ENCODE measurements around the gene ITIH1.

Gene ITIH1

DNA sequence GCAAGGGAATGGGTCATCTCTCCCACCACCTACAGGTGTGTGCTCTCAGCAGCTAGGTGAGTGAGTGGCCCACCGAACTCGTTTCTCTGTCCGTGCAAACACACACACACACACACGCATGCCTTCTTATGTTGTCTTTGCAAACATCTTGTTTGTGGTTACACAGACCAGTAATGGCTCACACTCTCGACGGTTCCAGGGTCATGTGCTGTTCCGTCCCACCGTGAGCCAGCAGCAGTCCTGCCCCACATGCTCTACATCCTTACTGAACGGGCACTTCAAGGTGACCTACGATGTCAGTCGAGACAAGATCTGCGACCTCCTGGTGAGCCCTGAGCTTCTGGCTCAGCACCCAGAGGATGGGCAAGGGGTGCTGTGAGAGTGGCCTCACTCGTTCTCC lies 4.3 kb downstream of the ITIH1 start:
- no peak for DNase-seq (ENCODE audit: insufficient read length, low spot score)
- no peak for FAIRE-seq
- TF ChIP-seq SPI1 (IDR thresholded peaks at IDR 0.05; ENCODE audit: low read depth, low read length) (no peak), POU2F2 (IDR thresholded peaks at IDR 0.05; ENCODE audit: low read depth, low read length) (no peak), POLR2A (IDR thresholded peaks at IDR 0.05; ENCODE audit: low read depth, low read length) (no peak), POLR2AphosphoS5 (IDR thresholded peaks at IDR 0.05; ENCODE audit: low read depth, low read length) (no peak), TAF1 (IDR thresholded peaks at IDR 0.05; ENCODE audit: low read depth, low read length) (no peak), PAX5 (IDR thresholded peaks at IDR 0.05; ENCODE audit: insufficient read depth, low read length, severe bottlenecking) (no peak)

DNA sequence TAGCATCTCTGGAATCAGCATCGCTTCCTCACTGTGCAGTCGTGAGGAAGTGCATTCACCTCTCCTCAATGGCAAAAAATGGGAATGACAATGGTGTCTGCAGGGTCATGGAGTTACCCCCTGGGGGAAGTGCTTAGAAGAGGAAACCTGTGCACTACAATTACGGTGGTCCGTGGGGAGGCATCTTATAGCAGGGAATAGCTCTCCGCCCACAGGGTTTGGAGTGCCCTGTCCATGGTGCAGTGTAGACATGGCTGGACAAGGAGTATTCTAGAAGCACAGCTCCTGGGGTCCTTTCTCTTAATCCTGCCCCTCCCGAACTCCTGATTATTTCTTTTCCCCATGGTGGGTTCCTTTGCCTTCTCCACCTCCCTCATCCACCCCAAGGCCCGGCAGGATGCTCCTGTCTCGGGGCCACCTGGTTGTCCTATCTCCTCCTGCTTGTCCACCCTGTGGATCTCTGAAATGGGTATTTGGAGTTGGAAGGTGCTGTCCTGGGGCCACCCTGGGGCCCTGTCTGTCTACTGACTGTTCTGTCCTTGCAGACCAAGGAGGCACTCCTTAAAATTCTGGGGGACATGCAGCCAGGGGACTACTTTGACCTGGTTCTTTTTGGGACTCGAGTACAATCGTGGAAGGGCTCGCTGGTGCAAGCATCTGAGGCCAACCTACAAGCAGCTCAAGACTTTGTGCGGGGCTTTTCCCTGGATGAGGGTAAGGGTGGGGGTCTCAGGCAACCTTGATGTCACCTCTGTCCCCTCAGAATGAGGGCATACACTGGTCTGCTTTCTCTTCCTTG lies 5.2 kb downstream of the ITIH1 start:
- FAIRE-seq, result no peak
- no peak for TF ChIP-seq POLR2AphosphoS5 (IDR thresholded peaks at IDR 0.05; ENCODE audit: low read depth, low read length)
- no peak for TF ChIP-seq POLR2A (IDR thresholded peaks at IDR 0.05; ENCODE audit: low read depth, low read length)
- no peak for TF ChIP-seq POU2F2 (IDR thresholded peaks at IDR 0.05; ENCODE audit: low read depth, low read length)
- TF ChIP-seq SPI1 (IDR thresholded peaks at IDR 0.05; ENCODE audit: low read depth, low read length), result no peak
- no peak for TF ChIP-seq PAX5 (IDR thresholded peaks at IDR 0.05; ENCODE audit: insufficient read depth, low read length, severe bottlenecking)
- no peak for TF ChIP-seq TAF1 (IDR thresholded peaks at IDR 0.05; ENCODE audit: low read depth, low read length)
- no peak for DNase-seq (ENCODE audit: insufficient read length, low spot score)

GRCh38 chr3:52783211-52783555 lies 5.8 kb downstream of the ITIH1 start:
- no peak for TF ChIP-seq TAF1 (IDR thresholded peaks at IDR 0.05; ENCODE audit: low read depth, low read length)
- no peak for TF ChIP-seq POLR2AphosphoS5 (IDR thresholded peaks at IDR 0.05; ENCODE audit: low read depth, low read length)
- TF ChIP-seq SPI1 (IDR thresholded peaks at IDR 0.05; ENCODE audit: low read depth, low read length), result no peak
- TF ChIP-seq PAX5 (IDR thresholded peaks at IDR 0.05; ENCODE audit: insufficient read depth, low read length, severe bottlenecking), result no peak
- no peak for TF ChIP-seq POU2F2 (IDR thresholded peaks at IDR 0.05; ENCODE audit: low read depth, low read length)
- no peak for TF ChIP-seq POLR2A (IDR thresholded peaks at IDR 0.05; ENCODE audit: low read depth, low read length)
- FAIRE-seq (no peak), DNase-seq (ENCODE audit: insufficient read length, low spot score) (no peak)

GRCh38 chr3:52784021-52784621 lies 6.7 kb downstream of the ITIH1 start:
- TF ChIP-seq POU2F2 (IDR thresholded peaks at IDR 0.05; ENCODE audit: low read depth, low read length), result no peak
- TF ChIP-seq SPI1 (IDR thresholded peaks at IDR 0.05; ENCODE audit: low read depth, low read length), result no peak
- no peak for TF ChIP-seq POLR2A (IDR thresholded peaks at IDR 0.05; ENCODE audit: low read depth, low read length)
- no peak for TF ChIP-seq PAX5 (IDR thresholded peaks at IDR 0.05; ENCODE audit: insufficient read depth, low read length, severe bottlenecking)
- no peak for TF ChIP-seq TAF1 (IDR thresholded peaks at IDR 0.05; ENCODE audit: low read depth, low read length)
- no peak for TF ChIP-seq POLR2AphosphoS5 (IDR thresholded peaks at IDR 0.05; ENCODE audit: low read depth, low read length)
- FAIRE-seq (no peak), DNase-seq (ENCODE audit: insufficient read length, low spot score) (no peak)

DNA sequence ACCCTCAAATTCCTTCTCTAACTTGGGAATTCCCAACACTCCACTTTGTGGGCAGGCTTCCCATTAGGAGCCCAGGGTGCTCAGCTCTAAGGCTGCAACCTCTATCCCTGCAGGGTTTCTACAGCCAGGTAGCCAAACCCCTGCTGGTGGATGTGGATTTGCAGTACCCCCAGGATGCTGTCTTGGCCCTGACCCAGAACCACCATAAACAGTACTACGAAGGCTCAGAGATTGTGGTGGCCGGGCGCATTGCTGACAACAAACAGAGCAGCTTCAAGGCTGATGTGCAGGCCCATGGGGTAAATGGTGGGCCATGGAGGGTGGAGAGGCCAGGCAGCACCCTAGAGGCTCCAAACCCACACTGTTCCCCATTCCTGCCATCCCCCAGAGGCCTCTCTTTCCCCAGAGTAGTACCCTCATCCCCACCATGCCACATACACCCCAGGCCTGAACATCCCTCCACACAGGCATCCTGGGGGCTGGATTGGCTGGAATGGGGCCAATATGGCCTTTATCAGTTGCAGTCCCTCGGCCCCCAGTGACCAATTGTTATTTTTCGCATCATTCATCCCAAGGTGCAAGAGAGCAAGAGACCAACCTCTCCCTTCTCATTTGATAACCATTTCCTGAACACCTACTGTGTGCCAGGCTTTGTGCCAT lies 7.7 kb downstream of the ITIH1 start:
- TF ChIP-seq POLR2A (IDR thresholded peaks at IDR 0.05; ENCODE audit: low read depth, low read length) (no peak), PAX5 (IDR thresholded peaks at IDR 0.05; ENCODE audit: insufficient read depth, low read length, severe bottlenecking) (no peak), TAF1 (IDR thresholded peaks at IDR 0.05; ENCODE audit: low read depth, low read length) (no peak), SPI1 (IDR thresholded peaks at IDR 0.05; ENCODE audit: low read depth, low read length) (no peak), POU2F2 (IDR thresholded peaks at IDR 0.05; ENCODE audit: low read depth, low read length) (no peak), POLR2AphosphoS5 (IDR thresholded peaks at IDR 0.05; ENCODE audit: low read depth, low read length) (no peak)
- DNase-seq (ENCODE audit: insufficient read length, low spot score) (no peak), FAIRE-seq (no peak)

GRCh38 chr3:52786330-52787215 lies 9.2 kb downstream of the ITIH1 start:
- TF ChIP-seq PAX5 (IDR thresholded peaks at IDR 0.05; ENCODE audit: insufficient read depth, low read length, severe bottlenecking) (no peak), POU2F2 (IDR thresholded peaks at IDR 0.05; ENCODE audit: low read depth, low read length) (no peak), POLR2A (IDR thresholded peaks at IDR 0.05; ENCODE audit: low read depth, low read length) (no peak), POLR2AphosphoS5 (IDR thresholded peaks at IDR 0.05; ENCODE audit: low read depth, low read length) (no peak), TAF1 (IDR thresholded peaks at IDR 0.05; ENCODE audit: low read depth, low read length) (no peak), SPI1 (IDR thresholded peaks at IDR 0.05; ENCODE audit: low read depth, low read length) (no peak)
- FAIRE-seq (no peak), DNase-seq (ENCODE audit: insufficient read length, low spot score) (no peak)

GRCh38 chr3:52787246-52787645 lies 9.8 kb downstream of the ITIH1 start:
- no peak for FAIRE-seq
- TF ChIP-seq POU2F2 (IDR thresholded peaks at IDR 0.05; ENCODE audit: low read depth, low read length), result no peak
- TF ChIP-seq TAF1 (IDR thresholded peaks at IDR 0.05; ENCODE audit: low read depth, low read length), result no peak
- no peak for TF ChIP-seq SPI1 (IDR thresholded peaks at IDR 0.05; ENCODE audit: low read depth, low read length)
- no peak for TF ChIP-seq POLR2A (IDR thresholded peaks at IDR 0.05; ENCODE audit: low read depth, low read length)
- no peak for TF ChIP-seq POLR2AphosphoS5 (IDR thresholded peaks at IDR 0.05; ENCODE audit: low read depth, low read length)
- TF ChIP-seq PAX5 (IDR thresholded peaks at IDR 0.05; ENCODE audit: insufficient read depth, low read length, severe bottlenecking), result no peak
- DNase-seq (ENCODE audit: insufficient read length, low spot score), result no peak

GRCh38 chr3:52787672-52788625 lies 10.6 kb downstream of the ITIH1 start:
- TF ChIP-seq POU2F2 (IDR thresholded peaks at IDR 0.05; ENCODE audit: low read depth, low read length) (no peak), POLR2AphosphoS5 (IDR thresholded peaks at IDR 0.05; ENCODE audit: low read depth, low read length) (no peak), POLR2A (IDR thresholded peaks at IDR 0.05; ENCODE audit: low read depth, low read length) (no peak), PAX5 (IDR thresholded peaks at IDR 0.05; ENCODE audit: insufficient read depth, low read length, severe bottlenecking) (no peak), SPI1 (IDR thresholded peaks at IDR 0.05; ENCODE audit: low read depth, low read length) (no peak), TAF1 (IDR thresholded peaks at IDR 0.05; ENCODE audit: low read depth, low read length) (no peak)
- no peak for FAIRE-seq
- no peak for DNase-seq (ENCODE audit: insufficient read length, low spot score)
